H9 (cell line): Measurements from ENCODE around the gene PLCB1. TPM values are rescaled to one million over a fixed set of nuclear protein-coding genes. Genes with fewer than 3 reads are reported as not detected.

Experiments
- DNase-seq: peaks from one replicate; pipeline ENCODE4 v3.0.0-alpha.2; 2017
- H2AFZ ChIP-seq: one replicate; pipeline ENCODE4 v1.6.1; 2013; ENCODE audit warnings: mild to moderate bottlenecking, low read length, control low read depth, moderate library complexity
- H2AK5ac ChIP-seq: 2 replicates; pipeline ENCODE4 v1.6.1; 2013; ENCODE audit warnings: low read length, control low read depth, mixed read lengths; ENCODE audit not compliant: insufficient read length
- H2BK120ac ChIP-seq: one replicate; pipeline ENCODE4 v1.6.1; 2013; ENCODE audit warnings: low read depth, mild to moderate bottlenecking, low read length, control low read depth, inconsistent platforms; ENCODE audit not compliant: poor library complexity, severe bottlenecking
- H2BK12ac ChIP-seq: 2 replicates; pipeline ENCODE4 v1.6.1; 2013; ENCODE audit warnings: low read length, control low read depth, mixed read lengths, low read depth; ENCODE audit not compliant: insufficient read length
- H2BK15ac ChIP-seq: 2 replicates; pipeline ENCODE4 v1.6.1; 2013; ENCODE audit warnings: low read depth, low read length, control low read depth
- H2BK20ac ChIP-seq: one replicate; pipeline ENCODE4 v1.6.1; 2013; ENCODE audit warnings: low read depth, mild to moderate bottlenecking, low read length, control low read depth, inconsistent platforms; ENCODE audit not compliant: poor library complexity, severe bottlenecking
- H2BK5ac ChIP-seq: 2 replicates; pipeline ENCODE4 v1.6.1; 2013; ENCODE audit warnings: low read length, control low read depth, mixed read lengths; ENCODE audit not compliant: insufficient read length
- H3K14ac ChIP-seq: 2 replicates; pipeline ENCODE4 v1.6.1; 2013; ENCODE audit warnings: low read length, control low read depth; ENCODE audit not compliant: insufficient read depth
- H3K18ac ChIP-seq: 2 replicates; pipeline ENCODE4 v1.6.1; 2013; ENCODE audit warnings: low read depth, mild to moderate bottlenecking, mixed read lengths, low read length, control low read depth; ENCODE audit not compliant: insufficient read length
- H3K23ac ChIP-seq: 2 replicates; pipeline ENCODE4 v1.6.1; 2013; ENCODE audit warnings: low read length, control low read depth, mixed read lengths, low read depth; ENCODE audit not compliant: insufficient read length
- H3K23me2 ChIP-seq: 2 replicates; pipeline ENCODE4 v1.6.1; 2013; ENCODE audit warnings: low read depth, mild to moderate bottlenecking, mixed read lengths, low read length, control low read depth; ENCODE audit not compliant: insufficient read length, poor library complexity, severe bottlenecking
- H3K27ac ChIP-seq: 2 replicates; pipeline ENCODE4 v1.5.1; 2013; ENCODE audit warnings: low read length, control low read depth, mixed read lengths, low read depth; ENCODE audit not compliant: insufficient read length
- H3K27me3 ChIP-seq: 2 replicates; pipeline ENCODE4 v1.6.1; 2013; ENCODE audit warnings: low read length, control low read depth, inconsistent platforms; ENCODE audit not compliant: insufficient read depth
- H3K4ac ChIP-seq: 2 replicates; pipeline ENCODE4 v1.6.1; 2013; ENCODE audit warnings: low read depth, mild to moderate bottlenecking, control low read depth, inconsistent platforms, low read length, moderate library complexity
- H3K4me1 ChIP-seq: 2 replicates; pipeline ENCODE4 v1.6.1; 2013; ENCODE audit warnings: low read length, control low read depth, inconsistent platforms; ENCODE audit not compliant: insufficient read depth
- H3K4me2 ChIP-seq: 2 replicates; pipeline ENCODE4 v1.6.1; 2013; ENCODE audit warnings: low read length, control low read depth, mixed read lengths; ENCODE audit not compliant: insufficient read length, insufficient read depth
- H3K56ac ChIP-seq: 2 replicates; pipeline ENCODE4 v1.6.1; 2013; ENCODE audit warnings: low read depth, mild to moderate bottlenecking, mixed read lengths, low read length, control low read depth; ENCODE audit not compliant: insufficient read length
- H3K79me1 ChIP-seq: 2 replicates; pipeline ENCODE4 v1.6.1; 2013; ENCODE audit warnings: low read depth, mild to moderate bottlenecking, moderate library complexity, low read length, control low read depth, inconsistent platforms; ENCODE audit not compliant: insufficient read depth, poor library complexity, severe bottlenecking
- H3K79me2 ChIP-seq: 2 replicates; pipeline ENCODE4 v1.6.1; 2013; ENCODE audit warnings: low read length, control low read depth, inconsistent platforms; ENCODE audit not compliant: insufficient read depth
- H3K9ac ChIP-seq: 2 replicates; pipeline ENCODE4 v1.6.1; 2013; ENCODE audit warnings: low read length, control low read depth, mixed read lengths; ENCODE audit not compliant: insufficient read length; ENCODE audit errors: extremely low read depth
- H3K9me3 ChIP-seq: one replicate; pipeline ENCODE4 v1.6.1; 2013; ENCODE audit warnings: low read depth, low read length, inconsistent platforms; ENCODE audit not compliant: control insufficient read depth
- H3T11ph ChIP-seq: one replicate; pipeline ENCODE4 v1.6.1; 2013; ENCODE audit warnings: mild to moderate bottlenecking, low read length, control low read depth, inconsistent platforms
- H4K20me1 ChIP-seq: one replicate; pipeline ENCODE4 v1.6.1; 2013; ENCODE audit not compliant: control insufficient read depth, insufficient read length, insufficient read depth
- H4K5ac ChIP-seq: 2 replicates; pipeline ENCODE4 v1.6.1; 2013; ENCODE audit warnings: low read depth, mild to moderate bottlenecking, mixed read lengths, low read length, control low read depth; ENCODE audit not compliant: insufficient read length
- H4K8ac ChIP-seq: replicated peaks from 2 replicates; pipeline ENCODE4 v1.6.1; 2013; ENCODE audit warnings: low read length, control low read depth, mixed read lengths, low read depth; ENCODE audit not compliant: insufficient read length
- H4K91ac ChIP-seq: 2 replicates; pipeline ENCODE4 v1.6.1; 2013; ENCODE audit warnings: low read depth, mild to moderate bottlenecking, moderate library complexity, mixed read lengths, low read length, control low read depth; ENCODE audit not compliant: insufficient read length
- H3K27ac Mint-ChIP-seq, 3 experiments: 2 replicates in 2 of 3; 3 replicates in 1 of 3; pipeline ENCODE4 v1.8.0; 2020 to 2021; ENCODE audit warnings: mixed read lengths in 3 of 3, mild to moderate bottlenecking in 1 of 3, moderate library complexity in 1 of 3
- H3K27me3 Mint-ChIP-seq: 2 replicates; pipeline ENCODE4 v1.8.0; 2021; ENCODE audit warnings: low read depth, mild to moderate bottlenecking, moderate library complexity, mixed read lengths
- H3K36me3 Mint-ChIP-seq, 3 experiments: 2 replicates in 2 of 3; 3 replicates in 1 of 3; pipeline ENCODE4 v1.8.0; 2020 to 2021; ENCODE audit warnings: low read depth in 3 of 3, mixed read lengths in 3 of 3; ENCODE audit not compliant: insufficient read depth in 1 of 3
- H3K4me1 Mint-ChIP-seq, 2 experiments: 2 replicates each; pipeline ENCODE4 v1.8.0; 2020; ENCODE audit warnings: mixed read lengths in 2 of 2
- H3K4me3 Mint-ChIP-seq, 2 experiments: 2 replicates in 1 of 2; 3 replicates in 1 of 2; pipeline ENCODE4 v1.8.0; 2020 to 2021; ENCODE audit warnings: mild to moderate bottlenecking in 2 of 2, mixed read lengths in 2 of 2, moderate library complexity in 1 of 2
- H3K9me3 Mint-ChIP-seq, 2 experiments: 2 replicates in 1 of 2; 3 replicates in 1 of 2; pipeline ENCODE4 v1.8.0; 2020; ENCODE audit warnings: mild to moderate bottlenecking in 2 of 2, mixed read lengths in 2 of 2, moderate library complexity in 1 of 2
- CTCF ChIP-seq: fragments of 200-600 bp; sonication (generic); conservative IDR thresholded peaks from 3 replicates; pipeline ENCODE4 v1.8.0; 2021; ENCODE audit warnings: antibody characterized with exemption, mild to moderate bottlenecking
- WGBS: extraction: QIAGEN DNeasy Blood & Tissue Kit; methylation state at CpG from one replicate; pipeline ENCODE4 v1.1.7; 2013; ENCODE audit warnings: missing lambda C conversion rate, low lambda C conversion rate, mixed read lengths; ENCODE audit not compliant: insufficient read length; ENCODE audit errors: extremely low coverage; 5-methylcytosine and 5-hydroxymethylcytosine counted together
- total RNA-seq: library from RNA; stranded (reverse); gene quantifications from 2 replicates; pipeline ENCODE4 v1.2.1, GENCODE V29; 2021

PLCB1 gene
- total RNA-seq, 1 experiment from 2014 or later, result 11.5 TPM

- H3K36me3 Mint-ChIP-seq, result no peaks in the 10 kb centered on the region
- Histone ChIP-seq H3K23ac (no peak overlapping the region), H3K4ac (no peak overlapping the region), H3T11ph (no peak overlapping the region), H3K9me3 (no peaks in the 10 kb centered on the region), H3K14ac (no peak overlapping the region), H2BK120ac (no peak overlapping the region), H3K27me3 (no peaks in the 10 kb centered on the region), H4K91ac (no peak overlapping the region), H4K8ac (no peak overlapping the region), H3K79me1 (no peaks in the 10 kb centered on the region), H2BK12ac (no peak overlapping the region), H3K18ac (no peak overlapping the region), H2BK5ac (no peak overlapping the region), H4K5ac (no peak overlapping the region), H3K9ac (no peak overlapping the region), H2AK5ac (no peak overlapping the region), H2BK15ac (no peak overlapping the region), H3K56ac (no peak overlapping the region), H3K27ac (no peak overlapping the region), H3K23me2 (no peaks in the 10 kb centered on the region), H3K79me2 (no peaks in the 10 kb centered on the region), H2BK20ac (no peak overlapping the region), H2AFZ (no peak overlapping the region), H4K20me1 (no peaks in the 10 kb centered on the region), H3K4me1 (no peaks in the 10 kb centered on the region), H3K4me2 (no peak overlapping the region)
- no peak overlapping the region for H3K27ac Mint-ChIP-seq
- WGBS, result no CpG with 5 or more reads among the region's 3 CpGs
- no peaks in the 10 kb centered on the region for H3K9me3 Mint-ChIP-seq
- H3K27me3 Mint-ChIP-seq, result no peaks in the 10 kb centered on the region
- H3K4me1 Mint-ChIP-seq, result no peaks in the 10 kb centered on the region
- no peak for DNase-seq
- TF ChIP-seq CTCF, result no peak
- no peak overlapping the region for H3K4me3 Mint-ChIP-seq
Measured at GRCh38 chr20:8368670-8369069, 236.6 kb downstream of the PLCB1 start.
